CD4-positive, alpha-beta T cell treated with Interleukin-4 for 1 hour (primary cell): ENCODE results near the gene CDPF1.
"Not testable (repeated sequence)": the region's sequence is repeated elsewhere in the genome, so short reads cannot be mapped to it uniquely, and the experiment has no call there.

Source experiments
- DNase-seq, 2 donors: peaks; one replicate each; pipeline ENCODE4 v3.0.0-alpha.2; 2020 to 2022

CDPF1 gene

GRCh38 chr22:46281866-46282678 lies 32.0 kb upstream of the CDPF1 start:
- no peak for DNase-seq

- DNase-seq: peak; percentile 68 to 69
These were observed 31.0 kb upstream of the CDPF1 start for GRCh38 chr22:46280999-46281623.

- DNase-seq: no peak
These were observed 30.1 kb upstream of the CDPF1 start for GRCh38 chr22:46280063-46280817.

GRCh38 chr22:46278656-46279645 lies 28.9 kb upstream of the CDPF1 start:
- DNase-seq: no peak

GRCh38 chr22:46276563-46276962 lies 26.5 kb upstream of the CDPF1 start:
- no peak for DNase-seq

- DNase-seq: no peak
These were observed 25.5 kb upstream of the CDPF1 start for GRCh38 chr22:46275455-46276122.

- no peak for DNase-seq
These were observed 24.3 kb upstream of the CDPF1 start for GRCh38 chr22:46274381-46274780.

GRCh38 chr22:46273432-46274148 lies 23.5 kb upstream of the CDPF1 start:
- DNase-seq: no peak

- DNase-seq: no peak
These were observed 22.8 kb upstream of the CDPF1 start for GRCh38 chr22:46272762-46273431.

- no peak for DNase-seq
These were observed 22.1 kb upstream of the CDPF1 start for GRCh38 chr22:46272196-46272595.

GRCh38 chr22:46269564-46269963 lies 19.5 kb upstream of the CDPF1 start:
- no peak for DNase-seq

GRCh38 chr22:46267431-46268279 lies 17.6 kb upstream of the CDPF1 start, which contains the start of gene TTC38:
Gene TTC38 (plus strand): TSS chr22:46268008. CDS start chr22:46268040, 32 bp downstream.
- peak; percentile 63 to 66 for DNase-seq

GRCh38 chr22:46265627-46266026 lies 15.5 kb upstream of the CDPF1 start:
- DNase-seq: not testable (repeated sequence)

- DNase-seq: not testable (repeated sequence)
These were observed 14.4 kb upstream of the CDPF1 start for GRCh38 chr22:46264520-46264919.

GRCh38 chr22:46263216-46263590 lies 13.1 kb upstream of the CDPF1 start, which contains the start of gene PKDREJ:
Gene PKDREJ (minus strand): TSS chr22:46263343. CDS start chr22:46263322, 21 bp downstream.
- no peak for DNase-seq

- peak; percentile 43 to 66 for DNase-seq
These were observed 12.5 kb upstream of the CDPF1 start for GRCh38 chr22:46262449-46263215.

GRCh38 chr22:46260038-46260437 lies 9.9 kb upstream of the CDPF1 start:
- no peak for DNase-seq

GRCh38 chr22:46259374-46259773 lies 9.3 kb upstream of the CDPF1 start:
- DNase-seq: no peak
